HepG2 (cell line): ENCODE results near the gene TMEM114. TPM values are rescaled to one million over a fixed set of nuclear protein-coding genes. Genes with fewer than 3 reads are reported as not detected.

ENCODE experiments used
- ATF3 ChIP-seq: sonication (generic); formaldehyde crosslinking; IDR thresholded peaks from 2 replicates; pipeline ENCODE4 v1.4.0; 2020; ENCODE audit warnings: missing genetic modification reagents
- ELK4 ChIP-seq: sonication (generic); formaldehyde crosslinking; IDR thresholded peaks from 2 replicates; pipeline ENCODE4 v1.9.0; 2021; ENCODE audit warnings: missing genetic modification reagents, borderline replicate concordance
- FOXP1 ChIP-seq, 2 experiments: fragments of 450-650 bp in 1 of 2; IDR thresholded peaks; 2 replicates each; pipeline ENCODE4 v1.6.1; 2017 to 2018; ENCODE audit warnings: antibody characterized with exemption in 1 of 2
- HDAC2 ChIP-seq: sonication (generic); formaldehyde crosslinking; IDR thresholded peaks from 2 replicates; pipeline ENCODE4 v1.4.0; 2020; ENCODE audit warnings: missing genetic modification reagents
- HMG20B ChIP-seq: conservative IDR thresholded peaks from 2 replicates; pipeline ENCODE4 v1.6.1; 2016; ENCODE audit warnings: missing genetic modification reagents, missing compliant biosample characterization
- IKZF4 ChIP-seq: sonication (generic); formaldehyde crosslinking; IDR thresholded peaks from 2 replicates; pipeline ENCODE4 v1.5.1; 2020; ENCODE audit warnings: borderline replicate concordance, mild to moderate bottlenecking, low read depth, missing genetic modification reagents; ENCODE audit errors: not compliant biosample characterization
- USF2 ChIP-seq, 2 experiments: sonication (generic) in 1 of 2; formaldehyde crosslinking in 1 of 2; IDR thresholded peaks; 2 replicates each; pipeline versions ENCODE4 v1.5.1 to v1.6.1; 2011 to 2020; ENCODE audit warnings: borderline replicate concordance in 1 of 2, low read depth in 1 of 2, low read length in 1 of 2, mild to moderate bottlenecking in 1 of 2, missing genetic modification reagents in 1 of 2, moderate library complexity in 1 of 2
- XBP1 ChIP-seq: sonication (generic); formaldehyde crosslinking; IDR thresholded peaks from 2 replicates; pipeline ENCODE4 v1.5.0; 2020; ENCODE audit warnings: missing genetic modification reagents
- ZFP36L2 ChIP-seq: sonication (generic); formaldehyde crosslinking; IDR thresholded peaks from 2 replicates; pipeline ENCODE4 v1.4.0; 2020; ENCODE audit warnings: missing genetic modification reagents
- ZNF550 ChIP-seq: sonication (generic); formaldehyde crosslinking; IDR thresholded peaks from 2 replicates; pipeline ENCODE4 v1.4.0; 2020; ENCODE audit warnings: mild to moderate bottlenecking, missing genetic modification reagents, borderline replicate concordance
- ZNF615 ChIP-seq: sonication (generic); formaldehyde crosslinking; IDR thresholded peaks from 2 replicates; pipeline ENCODE4 v1.5.0; 2020; ENCODE audit warnings: mild to moderate bottlenecking, missing genetic modification reagents, borderline replicate concordance
- ZNF776 ChIP-seq: sonication (generic); formaldehyde crosslinking; IDR thresholded peaks from 2 replicates; pipeline ENCODE4 v1.4.0; 2020; ENCODE audit warnings: mild to moderate bottlenecking, missing genetic modification reagents
- polyA plus RNA-seq, 8 experiments: library from polyadenylated mRNA; depleted of rRNA in 3 of 8; stranded (reverse) in 7 of 8; unstranded in 1 of 8; fragments of >200 nt; fragmentation: Illumina TruSeq in 4 of 8; extraction: Trizol in 4 of 8; gene quantifications; 2 replicates each; pipeline versions ENCODE4 v1.2.1 to v1.2.3, GENCODE V29; 2011 to 2016; ENCODE audit warnings: low read depth in 4 of 8, missing spikeins in 1 of 8, mixed read lengths in 1 of 8; ENCODE audit not compliant: insufficient read depth in 1 of 8
- total RNA-seq, 5 experiments: library from RNA; depleted of rRNA; stranded (reverse); fragments of >200 nt; fragmentation: Illumina TruSeq; extraction: Trizol; gene quantifications; 2 replicates each; pipeline ENCODE4 v1.2.3, GENCODE V29; 2016; ENCODE audit warnings: low read depth in 1 of 5
- TF ChIP-seq, protein P1 (sequence below): sonication (generic); formaldehyde crosslinking; IDR thresholded peaks from 2 replicates; pipeline ENCODE4 v1.5.0; 2020; ENCODE audit warnings: missing genetic modification reagents
- TF ChIP-seq, protein P2 (sequence below): IDR thresholded peaks from 2 replicates; pipeline ENCODE4 v1.4.0; 2020; ENCODE audit warnings: mild to moderate bottlenecking, missing genetic modification reagents
- TF ChIP-seq, protein P3 (sequence below): sonication (generic); formaldehyde crosslinking; IDR thresholded peaks from 2 replicates; pipeline ENCODE4 v1.5.1; 2020; ENCODE audit warnings: mild to moderate bottlenecking, moderate library complexity, missing genetic modification reagents

Gene TMEM114
- total and polyA plus RNA-seq, 2 of the 13 experiments (the other 11 are each of a cell fraction or from before 2014, with no cell fraction given): not detected

DNA sequence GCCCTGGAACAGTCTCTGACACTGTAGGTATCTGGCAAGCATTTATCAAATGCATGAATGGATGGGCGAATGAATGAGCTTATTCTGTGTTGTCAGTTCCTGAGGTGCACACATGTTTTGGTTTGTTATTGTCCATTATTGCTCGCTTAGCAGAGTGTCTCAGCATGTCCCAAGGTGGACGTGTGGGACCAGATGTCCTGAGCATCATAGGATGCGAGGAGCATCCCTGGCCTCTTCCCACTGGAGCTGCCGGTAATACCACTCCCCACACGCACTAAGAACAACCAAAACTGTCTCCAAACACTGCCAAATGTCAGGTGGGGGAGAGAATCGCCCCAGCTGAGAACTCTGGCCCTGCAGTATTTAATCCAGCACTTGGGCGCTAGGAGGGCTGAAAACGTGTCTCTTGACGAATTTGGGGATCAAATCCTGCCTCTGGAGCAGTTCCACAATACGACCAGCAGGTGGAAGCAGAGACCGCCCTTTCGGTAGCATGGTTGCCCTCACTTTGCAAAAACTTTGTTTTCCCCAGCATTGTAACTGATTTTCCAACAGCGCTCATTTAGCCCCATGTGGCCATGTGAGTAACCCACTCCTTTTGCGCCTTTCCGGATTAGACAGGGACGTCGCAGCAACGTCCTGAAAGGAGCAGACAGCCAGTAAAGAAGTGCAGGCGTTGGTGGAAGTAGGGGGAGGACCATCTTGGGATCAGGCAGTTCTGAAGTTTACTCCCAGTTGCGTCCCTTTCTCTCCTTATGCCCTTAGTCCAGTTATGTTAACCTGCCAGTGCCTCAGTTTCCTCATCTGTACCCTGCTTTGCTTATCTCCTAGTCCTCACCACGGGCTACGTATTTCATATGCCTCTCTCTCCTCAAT, 22.7 kb downstream of the TMEM114 start (continued):
- TF ChIP-seq, protein P1, sequence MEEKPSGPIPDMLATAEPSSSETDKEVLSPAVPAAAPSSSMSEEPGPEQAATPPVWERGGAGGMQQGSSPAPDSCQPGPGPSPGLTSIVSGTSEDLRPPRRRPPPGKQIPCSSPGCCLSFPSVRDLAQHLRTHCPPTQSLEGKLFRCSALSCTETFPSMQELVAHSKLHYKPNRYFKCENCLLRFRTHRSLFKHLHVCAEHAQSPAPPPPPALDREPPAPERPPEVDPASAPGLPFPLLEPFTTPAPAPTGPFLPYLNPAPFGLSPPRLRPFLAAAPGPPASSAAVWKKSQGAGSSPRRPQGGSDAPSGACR (CRISPR knock-in tag): 0 out of 2 replicates have a peak, but pooled peaks have one; percentile 20
- TF ChIP-seq ZNF615 (peak; percentile 54; the same call in 1 of the 2 replicates), ZNF550 (CRISPR knock-in tag) (0 out of 2 replicates have a peak, but pooled peaks have one; percentile 75), ZFP36L2 (CRISPR knock-in tag) (0 out of 2 replicates have a peak, but pooled peaks have one; percentile 42), ZNF776 (CRISPR knock-in tag) (peak; percentile 40; the same call in 1 of the 2 replicates), XBP1 (CRISPR knock-in tag) (no peak), FOXP1 (IDR thresholded peaks at IDR 0.05) (no peak), FOXP1 (CRISPR knock-in tag; IDR thresholded peaks at IDR 0.05) (peak; percentile 54; the same call in 1 of the 2 replicates), ATF3 (CRISPR knock-in tag) (no peak), ELK4 (CRISPR knock-in tag) (no peak), HDAC2 (CRISPR knock-in tag) (peak; percentile 38; the same call in 1 of the 2 replicates), IKZF4 (CRISPR knock-in tag) (peak; percentile 51), HMG20B (CRISPR knock-in tag) (0 out of 2 replicates have a peak, but pooled peaks have one; percentile 17), USF2 (IDR thresholded peaks at IDR 0.05; ENCODE audit: low read depth, low read length) (no peak; the same call in 1 of the 2 replicates), USF2 (CRISPR knock-in tag; IDR thresholded peaks at IDR 0.05; ENCODE audit: borderline replicate concordance) (no peak)
- TF ChIP-seq, protein P2, sequence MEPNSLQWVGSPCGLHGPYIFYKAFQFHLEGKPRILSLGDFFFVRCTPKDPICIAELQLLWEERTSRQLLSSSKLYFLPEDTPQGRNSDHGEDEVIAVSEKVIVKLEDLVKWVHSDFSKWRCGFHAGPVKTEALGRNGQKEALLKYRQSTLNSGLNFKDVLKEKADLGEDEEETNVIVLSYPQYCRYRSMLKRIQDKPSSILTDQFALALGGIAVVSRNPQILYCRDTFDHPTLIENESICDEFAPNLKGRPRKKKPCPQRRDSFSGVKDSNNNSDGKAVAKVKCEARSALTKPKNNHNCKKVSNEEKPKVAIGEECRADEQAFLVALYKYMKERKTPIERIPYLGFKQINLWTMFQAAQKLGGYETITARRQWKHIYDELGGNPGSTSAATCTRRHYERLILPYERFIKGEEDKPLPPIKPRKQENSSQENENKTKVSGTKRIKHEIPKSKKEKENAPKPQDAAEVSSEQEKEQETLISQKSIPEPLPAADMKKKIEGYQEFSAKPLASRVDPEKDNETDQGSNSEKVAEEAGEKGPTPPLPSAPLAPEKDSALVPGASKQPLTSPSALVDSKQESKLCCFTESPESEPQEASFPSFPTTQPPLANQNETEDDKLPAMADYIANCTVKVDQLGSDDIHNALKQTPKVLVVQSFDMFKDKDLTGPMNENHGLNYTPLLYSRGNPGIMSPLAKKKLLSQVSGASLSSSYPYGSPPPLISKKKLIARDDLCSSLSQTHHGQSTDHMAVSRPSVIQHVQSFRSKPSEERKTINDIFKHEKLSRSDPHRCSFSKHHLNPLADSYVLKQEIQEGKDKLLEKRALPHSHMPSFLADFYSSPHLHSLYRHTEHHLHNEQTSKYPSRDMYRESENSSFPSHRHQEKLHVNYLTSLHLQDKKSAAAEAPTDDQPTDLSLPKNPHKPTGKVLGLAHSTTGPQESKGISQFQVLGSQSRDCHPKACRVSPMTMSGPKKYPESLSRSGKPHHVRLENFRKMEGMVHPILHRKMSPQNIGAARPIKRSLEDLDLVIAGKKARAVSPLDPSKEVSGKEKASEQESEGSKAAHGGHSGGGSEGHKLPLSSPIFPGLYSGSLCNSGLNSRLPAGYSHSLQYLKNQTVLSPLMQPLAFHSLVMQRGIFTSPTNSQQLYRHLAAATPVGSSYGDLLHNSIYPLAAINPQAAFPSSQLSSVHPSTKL (CRISPR knock-in tag): peak; percentile 69
- TF ChIP-seq, protein P3, sequence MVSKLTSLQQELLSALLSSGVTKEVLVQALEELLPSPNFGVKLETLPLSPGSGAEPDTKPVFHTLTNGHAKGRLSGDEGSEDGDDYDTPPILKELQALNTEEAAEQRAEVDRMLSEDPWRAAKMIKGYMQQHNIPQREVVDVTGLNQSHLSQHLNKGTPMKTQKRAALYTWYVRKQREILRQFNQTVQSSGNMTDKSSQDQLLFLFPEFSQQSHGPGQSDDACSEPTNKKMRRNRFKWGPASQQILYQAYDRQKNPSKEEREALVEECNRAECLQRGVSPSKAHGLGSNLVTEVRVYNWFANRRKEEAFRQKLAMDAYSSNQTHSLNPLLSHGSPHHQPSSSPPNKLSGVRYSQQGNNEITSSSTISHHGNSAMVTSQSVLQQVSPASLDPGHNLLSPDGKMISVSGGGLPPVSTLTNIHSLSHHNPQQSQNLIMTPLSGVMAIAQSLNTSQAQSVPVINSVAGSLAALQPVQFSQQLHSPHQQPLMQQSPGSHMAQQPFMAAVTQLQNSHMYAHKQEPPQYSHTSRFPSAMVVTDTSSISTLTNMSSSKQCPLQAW (CRISPR knock-in tag): peak; percentile 50; the same call in 1 of the 2 replicates
- TF ChIP-seq, all 625 proteins: peak for 210
